NT2/D1 (cell line): ENCODE results near the gene ROPN1.
"Not testable (repeated sequence)": the region's sequence is repeated elsewhere in the genome, so short reads cannot be mapped to it uniquely, and the experiment has no call there.

Experiments
- DNase-seq: peaks from one replicate; pipeline ENCODE4 v3.0.0-alpha.2; 2011; ENCODE audit warnings: low read depth, low spot score
- H3K27me3 ChIP-seq: 2 replicates; pipeline ENCODE4 v1.6.0; 2011; ENCODE audit warnings: mild to moderate bottlenecking; ENCODE audit not compliant: insufficient read length, insufficient read depth
- H3K36me3 ChIP-seq: 2 replicates; pipeline ENCODE4 v1.6.1; 2011; ENCODE audit warnings: mild to moderate bottlenecking, low read length, mixed read lengths; ENCODE audit not compliant: insufficient read depth, insufficient read length
- H3K4me1 ChIP-seq: 2 replicates; pipeline ENCODE4 v1.5.1; 2011; ENCODE audit not compliant: insufficient read depth, insufficient read length
- H3K4me3 ChIP-seq: 2 replicates; pipeline ENCODE4 v1.5.1; 2011; ENCODE audit warnings: low read depth; ENCODE audit not compliant: insufficient read length
- H3K9ac ChIP-seq: 2 replicates; pipeline ENCODE4 v1.6.0; 2011; ENCODE audit warnings: low read depth; ENCODE audit not compliant: insufficient read length
- H3K9me3 ChIP-seq: 2 replicates; pipeline ENCODE4 v1.5.1; 2011; ENCODE audit warnings: mild to moderate bottlenecking, low read length; ENCODE audit not compliant: insufficient read depth
- SUZ12 ChIP-seq: IDR thresholded peaks from 2 replicates; pipeline ENCODE4 v1.6.1; 2011; ENCODE audit not compliant: insufficient read length, insufficient read depth; ENCODE audit errors: extremely low read depth
- YY1 ChIP-seq: IDR thresholded peaks from 2 replicates; pipeline ENCODE4 v1.6.1; 2011; ENCODE audit not compliant: insufficient read length, insufficient read depth
- ZNF274 ChIP-seq: IDR thresholded peaks from 2 replicates; pipeline ENCODE4 v1.6.1; 2011; ENCODE audit warnings: mild to moderate bottlenecking, low read depth, low read length

Gene ROPN1

DNA sequence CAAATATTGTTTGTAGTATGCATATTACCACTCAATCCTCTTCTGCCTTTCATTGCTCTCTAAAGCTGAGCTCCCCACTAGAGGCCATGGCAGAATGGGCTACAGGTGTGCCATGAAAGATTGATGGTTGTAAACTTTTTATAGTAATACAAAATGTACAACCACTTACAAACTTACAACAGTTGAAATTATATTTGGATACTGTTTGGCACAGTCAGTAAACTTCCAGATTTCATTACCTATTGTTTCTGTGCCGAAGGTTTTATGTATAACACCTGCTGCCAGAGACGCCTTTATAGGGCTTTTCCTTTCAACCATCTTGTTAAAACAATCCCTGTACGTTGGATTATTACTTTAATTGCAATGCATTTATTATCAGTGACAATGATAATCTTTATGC, 7.0 kb downstream of the ROPN1 start:
- H3K4me3 ChIP-seq = no peak overlapping the region
- TF ChIP-seq SUZ12 (no peak), YY1 (no peak), ZNF274 (no peak)
- peaks cover 24% of the 10 kb centered on the region for H3K27me3 ChIP-seq
- DNase-seq = no peak
- H3K36me3 ChIP-seq = no peaks in the 10 kb centered on the region
- no peak overlapping the region for H3K9ac ChIP-seq
- no peaks in the 10 kb centered on the region for H3K9me3 ChIP-seq
- H3K4me1 ChIP-seq = no peaks in the 10 kb centered on the region

DNA sequence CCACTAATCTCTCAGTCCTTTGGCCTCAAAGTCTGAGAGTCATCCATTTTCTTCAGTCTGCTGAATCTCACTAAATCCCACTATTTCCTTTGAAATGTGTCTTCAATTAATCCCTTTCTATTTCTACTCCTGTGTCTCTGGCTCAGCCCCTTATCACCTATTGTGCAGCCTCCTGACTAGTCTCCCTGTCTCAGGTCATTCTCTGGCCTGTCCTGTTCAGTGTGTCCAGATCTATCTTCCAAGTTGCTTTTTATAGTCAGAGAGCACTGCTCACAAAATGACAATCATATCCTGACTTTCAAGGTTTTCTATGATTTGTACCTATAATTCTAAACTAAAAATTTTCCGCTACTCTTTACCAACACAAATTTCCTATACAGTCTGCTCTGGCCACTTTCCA, 7.6 kb downstream of the ROPN1 start:
- TF ChIP-seq YY1 (no peak), SUZ12 (no peak), ZNF274 (no peak)
- Histone ChIP-seq H3K9me3 (no peaks in the 10 kb centered on the region), H3K4me3 (no peak overlapping the region), H3K27me3 (peaks cover 19% of the 10 kb centered on the region), H3K4me1 (no peaks in the 10 kb centered on the region), H3K9ac (no peak overlapping the region), H3K36me3 (no peaks in the 10 kb centered on the region)
- no peak for DNase-seq

DNA sequence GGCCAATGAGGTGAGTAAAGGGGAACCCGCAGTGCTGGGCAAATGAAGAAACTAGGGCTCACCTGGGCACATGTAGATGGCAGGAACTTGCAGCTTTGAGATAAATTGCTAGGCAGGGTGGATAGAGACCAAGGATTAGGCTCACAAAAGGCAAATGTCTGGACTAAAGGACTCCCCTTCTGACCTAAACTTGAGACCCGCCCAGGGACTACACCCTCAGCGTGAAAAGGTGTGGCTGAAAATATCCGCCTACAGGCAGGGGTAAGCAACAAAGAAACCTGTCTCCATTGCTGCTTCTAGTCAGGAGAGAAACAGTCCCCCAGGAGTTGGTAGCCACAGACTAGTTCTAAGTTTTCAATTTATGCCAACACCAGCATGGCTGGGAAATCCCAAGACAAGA, 10.6 kb downstream of the ROPN1 start:
- not testable (repeated sequence) for H3K27me3 ChIP-seq

DNA sequence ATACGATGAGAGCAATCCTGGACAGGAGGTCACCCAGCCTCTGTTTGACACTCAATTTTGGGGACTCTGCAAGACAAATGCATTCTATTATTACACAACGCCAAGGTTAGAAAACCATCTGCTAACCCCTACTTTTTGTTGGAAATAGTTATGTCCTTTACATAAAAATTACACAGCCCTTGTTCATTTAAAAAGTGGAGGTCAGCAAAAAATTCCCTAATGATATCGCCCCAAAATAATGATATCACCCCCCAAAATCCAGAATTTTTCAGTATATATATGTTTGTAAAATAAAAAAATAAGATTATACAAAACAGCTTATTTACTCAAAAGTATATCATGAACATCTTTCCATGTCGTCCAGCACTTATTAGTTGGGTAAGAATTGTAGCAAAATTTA, 11.4 kb downstream of the ROPN1 start:
- H3K4me3 ChIP-seq = no peak overlapping the region
- no peak for DNase-seq
- H3K27me3 ChIP-seq = peaks cover 7% of the 10 kb centered on the region
- no peaks in the 10 kb centered on the region for H3K4me1 ChIP-seq
- H3K36me3 ChIP-seq = no peaks in the 10 kb centered on the region
- H3K9ac ChIP-seq = no peak overlapping the region
- H3K9me3 ChIP-seq = no peaks in the 10 kb centered on the region
- TF ChIP-seq YY1 (no peak), SUZ12 (no peak), ZNF274 (no peak)

More for the DNA sequence above, 10.6 kb downstream of the ROPN1 start:
- H3K9me3 ChIP-seq, H3K9ac ChIP-seq, H3K4me3 ChIP-seq, H3K4me1 ChIP-seq, H3K36me3 ChIP-seq, DNase-seq: not testable (repeated sequence)

DNA sequence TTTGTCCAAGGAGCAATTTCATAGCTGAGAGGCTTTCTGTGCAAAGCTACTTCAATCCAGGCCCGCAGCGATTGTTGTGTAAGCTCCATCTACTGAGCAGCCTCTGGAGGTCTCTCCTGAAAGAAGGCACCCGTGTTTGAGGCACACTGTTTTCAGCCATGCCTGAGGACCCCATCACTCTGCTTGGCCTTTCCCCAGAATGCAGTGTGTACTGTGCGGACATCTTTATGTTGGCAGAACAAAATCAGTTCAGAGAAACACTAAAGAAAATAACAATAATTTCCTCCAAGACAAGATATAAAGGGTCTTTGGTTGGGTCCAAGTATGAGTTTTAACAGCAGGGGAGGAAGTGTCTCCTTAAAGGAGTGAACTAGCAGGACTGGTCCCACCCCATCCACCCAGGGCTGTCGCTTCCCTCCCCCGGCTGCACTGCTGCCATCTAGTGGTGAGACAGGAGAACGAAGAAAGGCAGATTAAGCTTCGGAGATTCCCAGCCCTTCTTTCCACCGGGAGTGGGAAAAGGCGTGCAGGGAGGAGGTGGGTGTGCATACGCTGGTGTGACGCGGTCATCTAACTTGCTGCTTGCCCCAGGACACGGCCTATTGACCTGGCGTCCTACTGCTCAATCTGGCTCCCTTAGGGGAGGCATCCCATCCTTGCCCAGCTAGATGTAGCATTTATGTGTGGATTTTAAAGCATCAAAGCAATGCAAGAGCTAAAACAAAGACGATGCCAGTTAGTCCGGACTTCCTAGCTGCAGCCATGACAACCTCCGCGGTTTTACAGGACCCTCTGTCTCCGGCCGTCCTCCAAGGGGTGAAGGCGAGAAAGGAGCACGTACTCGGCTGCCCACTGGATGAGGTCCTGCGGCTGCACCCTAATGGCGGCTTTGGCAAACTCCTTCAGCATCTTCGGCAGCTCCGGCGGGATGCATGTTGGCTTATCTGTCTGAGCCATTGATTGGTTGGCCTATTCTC, 12.1 kb downstream of the ROPN1 start:
- not testable (repeated sequence) for DNase-seq, H3K4me1 ChIP-seq, H3K9me3 ChIP-seq, H3K36me3 ChIP-seq, H3K9ac ChIP-seq, H3K4me3 ChIP-seq, H3K27me3 ChIP-seq

DNA sequence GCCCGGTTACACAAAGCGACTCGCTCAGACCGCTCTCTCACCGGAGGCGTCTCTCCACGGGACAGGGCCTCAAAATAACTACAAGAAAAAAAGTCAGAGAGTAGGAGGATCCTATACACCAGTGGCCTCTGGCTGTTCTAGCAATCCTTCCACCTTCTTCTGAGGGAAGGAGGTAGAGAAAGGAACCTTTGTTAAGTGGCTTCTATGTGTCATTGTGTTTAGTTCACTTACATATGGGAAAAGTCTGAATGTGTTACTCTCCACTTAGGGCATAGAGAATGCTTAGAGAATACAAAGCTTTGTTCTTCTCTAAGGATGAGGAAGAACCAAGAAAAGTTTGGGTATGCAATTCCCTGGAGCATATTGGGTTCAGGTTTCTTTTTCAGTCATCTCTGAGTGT, 15.0 kb downstream of the ROPN1 start:
- H3K27me3 ChIP-seq, H3K4me1 ChIP-seq, H3K36me3 ChIP-seq, DNase-seq, H3K9me3 ChIP-seq, H3K9ac ChIP-seq, H3K4me3 ChIP-seq: not testable (repeated sequence)

DNA sequence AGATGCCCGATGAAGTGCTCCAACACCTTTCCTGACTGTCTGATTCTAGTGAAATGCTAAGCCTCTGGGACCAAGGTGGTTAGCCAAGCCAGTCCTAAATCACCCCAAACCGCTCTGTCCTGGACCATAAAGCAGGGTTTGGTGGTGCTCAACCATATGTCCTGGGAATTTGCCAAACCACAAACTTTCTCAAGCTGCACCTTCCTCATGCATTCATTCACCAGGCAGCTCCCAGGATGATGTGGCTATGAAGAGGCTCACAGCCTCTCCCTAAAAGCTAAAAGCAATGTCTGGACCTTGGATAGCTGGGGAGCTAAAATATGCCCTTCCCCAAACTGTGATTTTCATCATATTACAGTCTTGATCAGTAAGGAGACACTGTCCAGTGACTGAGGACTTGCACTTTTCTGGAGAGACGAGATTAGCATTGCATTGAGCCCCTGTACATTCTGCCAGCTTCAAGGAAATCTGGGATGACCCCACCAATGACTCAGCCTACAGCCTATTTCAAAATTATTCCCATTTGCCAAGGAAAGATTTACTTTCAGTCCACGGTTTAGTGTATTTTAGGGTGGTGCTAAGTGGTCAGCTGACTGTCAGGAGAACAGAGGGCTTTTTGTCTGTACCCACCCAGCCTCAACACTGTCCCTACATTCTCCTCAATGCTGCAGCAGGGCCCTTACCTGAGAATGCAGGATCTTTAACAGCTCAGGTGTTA, 15.6 kb downstream of the ROPN1 start:
- H3K9me3 ChIP-seq, H3K36me3 ChIP-seq, H3K4me3 ChIP-seq, H3K4me1 ChIP-seq, H3K9ac ChIP-seq, DNase-seq, H3K27me3 ChIP-seq: not testable (repeated sequence)

DNA sequence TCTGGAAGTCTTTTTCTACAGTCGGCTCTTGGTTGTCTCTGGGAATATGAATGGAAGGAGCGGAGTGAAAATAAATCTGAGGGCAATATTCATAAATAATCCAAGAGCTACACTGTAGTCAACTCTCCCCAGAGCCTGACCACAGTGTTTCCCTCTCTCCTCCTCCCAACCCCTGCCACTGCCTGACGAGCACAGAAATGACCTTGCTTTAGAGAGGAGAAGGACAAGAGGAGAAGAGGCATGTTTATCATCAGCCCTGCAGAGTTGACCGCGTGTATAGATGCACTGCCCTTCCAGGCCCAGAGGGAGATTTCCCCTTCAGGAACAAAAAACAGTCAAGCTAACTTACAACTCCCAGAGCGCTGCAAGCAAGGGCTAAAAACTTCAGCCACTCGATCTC, 16.9 kb downstream of the ROPN1 start:
- H3K27me3 ChIP-seq, H3K9me3 ChIP-seq, H3K36me3 ChIP-seq, H3K9ac ChIP-seq, H3K4me1 ChIP-seq, H3K4me3 ChIP-seq, DNase-seq: not testable (repeated sequence)
